Upper lobe of left lung (tissue), 4 donors: ENCODE measurements around the gene EEF2K.

Experiments
- CTCF ChIP-seq, 6 experiments: fragments of 450-650 bp in 4 of 6; fragments of 200-600 bp in 2 of 6; sonication (generic) in 2 of 6; IDR thresholded peaks; one replicate each; pipeline ENCODE4 v1.5.1; 2016 to 2019; ENCODE audit warnings: antibody characterized with exemption in 6 of 6
- EP300 ChIP-seq, 4 donors: sonication (generic); formaldehyde crosslinking; IDR thresholded peaks; one replicate each; pipeline ENCODE4 v1.5.1; 2017; ENCODE audit warnings: antibody characterized with exemption in 4 of 4, control low read depth in 2 of 4
- POLR2A ChIP-seq, 4 donors: fragments of 450-650 bp; IDR thresholded peaks; one replicate each; pipeline ENCODE4 v1.5.1; 2016 to 2017; ENCODE audit warnings: antibody characterized with exemption in 4 of 4, mild to moderate bottlenecking in 2 of 4
- POLR2AphosphoS5 ChIP-seq, 2 donors: sonication (generic); formaldehyde crosslinking; IDR thresholded peaks; one replicate each; pipeline ENCODE4 v1.5.1; 2017; ENCODE audit warnings: antibody characterized with exemption in 2 of 2

DNA sequence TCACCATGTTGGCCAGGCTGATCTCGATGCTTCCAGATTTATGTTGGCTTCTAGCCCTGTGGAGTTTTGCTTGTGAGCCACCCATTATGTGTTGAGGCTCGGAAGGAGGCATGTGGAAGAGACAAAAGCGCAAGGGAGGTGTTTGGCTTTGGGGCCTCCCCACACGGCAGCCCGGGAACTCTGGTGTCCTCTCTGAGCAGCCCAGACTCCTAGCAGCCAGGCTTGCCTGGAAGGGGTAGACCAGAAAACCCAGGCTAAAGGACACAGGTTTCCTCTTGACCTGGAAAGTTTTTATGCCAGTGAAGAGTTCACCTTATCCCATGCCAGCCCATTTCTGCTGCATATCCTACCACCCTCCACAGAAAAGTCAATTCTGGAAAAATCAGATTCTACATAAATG is 22.7 kb upstream of the EEF2K start:
- no peak for TF ChIP-seq POLR2A (IDR thresholded peaks at IDR 0.05)
- TF ChIP-seq CTCF (IDR thresholded peaks at IDR 0.05) = no peak
- TF ChIP-seq POLR2AphosphoS5 (IDR thresholded peaks at IDR 0.05) = no peak
- no peak for TF ChIP-seq EP300 (IDR thresholded peaks at IDR 0.05)
